H1 (cell line): Measurements from ENCODE around the gene SLC66A2. TPM values are rescaled to one million over a fixed set of nuclear protein-coding genes. Genes with fewer than 3 reads are reported as not detected.

Source experiments
- CTCF ChIA-PET: fragments of 300-600 bp; sonication (Branson Sonifier 250); formaldehyde crosslinking; loops from one replicate; lab custom pipeline; 2021; ENCODE audit not compliant: partially characterized antibody; lab: Charles Lee
- POLR2A ChIA-PET: fragments of 300-600 bp; sonication (Branson Sonifier 250); formaldehyde crosslinking; loops from one replicate; lab custom pipeline; 2021; ENCODE audit warnings: inconsistent platforms; ENCODE audit not compliant: partially characterized antibody; lab: Charles Lee
- DNase-seq, 2 experiments: peaks; one replicate each; pipeline versions ENCODE4 v3.0.0 to v3.0.0-alpha.2; 2010 to 2022; ENCODE audit warnings: low spot score in 2 of 2, low read depth in 1 of 2, mixed read lengths in 1 of 2
- FAIRE-seq: peaks from 2 replicates; lab custom pipeline; 2011; peaks lifted over from hg19 to GRCh38; lab: Jason Lieb, UNC
- H2AFZ ChIP-seq: 2 replicates; pipeline ENCODE4 v1.8.1; 2012; ENCODE audit warnings: low read length, inconsistent platforms
- H2AK5ac ChIP-seq: 2 replicates; pipeline ENCODE4 v1.6.1; 2013; ENCODE audit warnings: low read depth, low read length
- H2BK120ac ChIP-seq: replicated peaks from 2 replicates; pipeline ENCODE3; 2013; ENCODE audit warnings: low read depth, low read length, inconsistent platforms
- H2BK12ac ChIP-seq: 2 replicates; pipeline ENCODE4 v1.6.1; 2013; ENCODE audit warnings: low read depth, low read length
- H2BK15ac ChIP-seq: 2 replicates; pipeline ENCODE4 v1.6.1; 2013; ENCODE audit warnings: low read length
- H2BK20ac ChIP-seq: 2 replicates; pipeline ENCODE4 v1.6.1; 2013; ENCODE audit warnings: low read length
- H2BK5ac ChIP-seq: 2 replicates; pipeline ENCODE4 v1.6.1; 2013; ENCODE audit warnings: low read depth, low read length
- H3K14ac ChIP-seq: 2 replicates; pipeline ENCODE4 v1.6.1; 2013; ENCODE audit warnings: inconsistent platforms; ENCODE audit not compliant: insufficient read length
- H3K18ac ChIP-seq: 2 replicates; pipeline ENCODE4 v1.6.1; 2013; ENCODE audit warnings: low read length; ENCODE audit errors: extremely low read depth
- H3K23ac ChIP-seq: 2 replicates; pipeline ENCODE4 v1.6.1; 2013; ENCODE audit warnings: inconsistent platforms; ENCODE audit not compliant: insufficient read length
- H3K23me2 ChIP-seq: 2 replicates; pipeline ENCODE4 v1.6.1; 2013; ENCODE audit warnings: low read depth, low read length
- H3K27ac ChIP-seq: 2 replicates; pipeline ENCODE4 v1.6.1; 2011; ENCODE audit warnings: low read depth, low read length, inconsistent platforms
- H3K27me3 ChIP-seq, 4 experiments: replicated peaks in 1 of 4; 1 replicate in 1 of 4; 2 replicates in 3 of 4; pipeline versions ENCODE4 v1.6.1 to v1.8.1; 2011 to 2013; ENCODE audit warnings: low read length in 3 of 4, mild to moderate bottlenecking in 3 of 4, inconsistent platforms in 2 of 4, mixed read lengths in 2 of 4, moderate library complexity in 1 of 4; ENCODE audit not compliant: control insufficient read depth in 3 of 4, insufficient read depth in 3 of 4; ENCODE audit errors: extremely low read depth in 1 of 4
- H3K36me3 ChIP-seq, 4 experiments: 2 replicates each; pipeline versions ENCODE4 v1.6.1 to v1.8.1; 2011 to 2013; ENCODE audit warnings: mild to moderate bottlenecking in 4 of 4, low read length in 3 of 4, moderate library complexity in 2 of 4, control low read depth in 1 of 4, inconsistent platforms in 1 of 4; ENCODE audit not compliant: insufficient read depth in 4 of 4, control insufficient read depth in 2 of 4
- H3K4ac ChIP-seq: replicated peaks from 2 replicates; pipeline ENCODE3; 2013; ENCODE audit warnings: low read length, low read depth, mixed read lengths, inconsistent platforms; ENCODE audit not compliant: insufficient read length
- H3K4me1 ChIP-seq, 4 experiments: replicated peaks in 1 of 4; 1 replicate in 1 of 4; 2 replicates in 3 of 4; pipeline versions ENCODE4 v1.6.1 to v1.8.1; 2011 to 2013; ENCODE audit warnings: low read length in 3 of 4, inconsistent platforms in 2 of 4, mixed read lengths in 1 of 4; ENCODE audit not compliant: insufficient read depth in 4 of 4, control insufficient read depth in 3 of 4
- H3K4me2 ChIP-seq, 2 experiments: 2 replicates each; pipeline versions ENCODE4 v1.6.1 to v1.8.1; 2011 to 2013; ENCODE audit warnings: low read depth in 2 of 2, low read length in 2 of 2, control low read depth in 1 of 2, inconsistent platforms in 1 of 2, mild to moderate bottlenecking in 1 of 2; ENCODE audit not compliant: insufficient read depth in 1 of 2
- H3K4me3 ChIP-seq, 4 experiments: fragments of 200-600, 300-600 bp in 1 of 4; sonication (generic), shearing (Covaris generic), sonication (Bioruptor Twin) in 1 of 4; 2 replicates each; pipeline versions ENCODE4 v1.5.1 to v1.8.1; 2011 to 2016; ENCODE audit warnings: low read length in 4 of 4, low read depth in 3 of 4, control low read depth in 2 of 4, inconsistent platforms in 2 of 4, mild to moderate bottlenecking in 2 of 4, mixed read lengths in 1 of 4, moderate library complexity in 1 of 4; ENCODE audit not compliant: insufficient read depth in 2 of 4; ENCODE audit errors: extremely low read depth in 1 of 4
- H3K56ac ChIP-seq: replicated peaks from 2 replicates; pipeline ENCODE3; 2013; ENCODE audit warnings: low read depth, mild to moderate bottlenecking, mixed read lengths, low read length, inconsistent platforms; ENCODE audit not compliant: insufficient read length
- H3K79me1 ChIP-seq: 2 replicates; pipeline ENCODE4 v1.6.1; 2013; ENCODE audit warnings: low read depth, low read length, control low read depth
- H3K79me2 ChIP-seq, 2 experiments: 2 replicates each; pipeline versions ENCODE4 v1.6.1 to v1.8.1; 2012 to 2013; ENCODE audit warnings: low read length in 2 of 2, mild to moderate bottlenecking in 2 of 2, inconsistent platforms in 1 of 2; ENCODE audit not compliant: insufficient read depth in 2 of 2, control insufficient read depth in 1 of 2
- H3K9ac ChIP-seq, 4 experiments: replicated peaks in 1 of 4; 1 replicate in 1 of 4; 2 replicates in 3 of 4; pipeline versions ENCODE4 v1.6.1 to v1.8.1; 2011 to 2013; ENCODE audit warnings: low read depth in 3 of 4, low read length in 3 of 4, control low read depth in 2 of 4, mild to moderate bottlenecking in 2 of 4, moderate library complexity in 2 of 4, inconsistent platforms in 1 of 4; ENCODE audit errors: extremely low read depth in 1 of 4
- H3K9me3 ChIP-seq, 2 experiments: 2 replicates each; pipeline versions ENCODE4 v1.6.1 to v1.8.1; 2012 to 2013; ENCODE audit warnings: mild to moderate bottlenecking in 2 of 2, moderate library complexity in 2 of 2, control low read depth in 1 of 2, inconsistent platforms in 1 of 2, low read depth in 1 of 2, low read length in 1 of 2, mixed read lengths in 1 of 2; ENCODE audit not compliant: insufficient read depth in 2 of 2
- H4K20me1 ChIP-seq, 2 experiments: replicated peaks in 1 of 2; 2 replicates each; pipeline versions ENCODE3 to v1.8.1; 2011 to 2013; ENCODE audit warnings: inconsistent platforms in 2 of 2, low read length in 2 of 2, mild to moderate bottlenecking in 1 of 2; ENCODE audit not compliant: insufficient read depth in 2 of 2, control insufficient read depth in 1 of 2
- H4K5ac ChIP-seq: 2 replicates; pipeline ENCODE4 v1.6.1; 2013; ENCODE audit warnings: low read length, low read depth, mixed read lengths, inconsistent platforms; ENCODE audit not compliant: insufficient read length
- H4K8ac ChIP-seq: 2 replicates; pipeline ENCODE4 v1.8.0; 2013; ENCODE audit warnings: mild to moderate bottlenecking, moderate library complexity, low read length, inconsistent platforms; ENCODE audit not compliant: insufficient read depth; ENCODE audit errors: extremely low read depth
- H4K91ac ChIP-seq: replicated peaks from 2 replicates; pipeline ENCODE3; 2013; ENCODE audit warnings: low read length, mixed read lengths, inconsistent platforms; ENCODE audit not compliant: insufficient read length
- CEBPB ChIP-seq: IDR thresholded peaks from 2 replicates; pipeline ENCODE4 v1.6.1; 2012; ENCODE audit warnings: low read depth, low read length
- CTBP2 ChIP-seq: IDR thresholded peaks from 2 replicates; pipeline ENCODE4 v1.7.0; 2011; ENCODE audit warnings: borderline replicate concordance, mild to moderate bottlenecking, moderate library complexity, mixed read lengths, low read length; ENCODE audit not compliant: insufficient read depth, insufficient read length
- GABPA ChIP-seq: IDR thresholded peaks from 2 replicates; pipeline ENCODE4 v1.6.1; 2011; ENCODE audit warnings: mild to moderate bottlenecking, low read length, moderate library complexity, borderline replicate concordance; ENCODE audit not compliant: insufficient read depth
- GTF2F1 ChIP-seq: IDR thresholded peaks from 2 replicates; pipeline ENCODE4 v1.6.1; 2012; ENCODE audit warnings: low read depth, low read length, improper control_type of control experiment, borderline replicate concordance
- HDAC2 ChIP-seq, 2 experiments: fragments of 300-600 bp in 1 of 2; sonication (generic) in 1 of 2; IDR thresholded peaks; 2 replicates each; pipeline ENCODE4 v1.6.1; 2011 to 2012; ENCODE audit warnings: low read depth in 2 of 2, low read length in 2 of 2, mild to moderate bottlenecking in 2 of 2, moderate library complexity in 2 of 2, borderline replicate concordance in 1 of 2, inconsistent platforms in 1 of 2
- KDM5A ChIP-seq: fragments of 200-600 bp; IDR thresholded peaks from 2 replicates; pipeline ENCODE4 v1.7.1; 2012; ENCODE audit warnings: mild to moderate bottlenecking, low read length, inconsistent platforms, mixed read lengths
- POLR2AphosphoS5 ChIP-seq: IDR thresholded peaks from 2 replicates; pipeline ENCODE4 v1.6.1; 2011; ENCODE audit warnings: low read depth, low read length
- RBBP5 ChIP-seq: IDR thresholded peaks from 2 replicates; pipeline ENCODE4 v1.7.1; 2012; ENCODE audit warnings: low read depth, mild to moderate bottlenecking, inconsistent platforms, low read length, moderate library complexity, borderline replicate concordance
- SIRT6 ChIP-seq: IDR thresholded peaks from one replicate; pipeline ENCODE4 v1.7.1; 2012; ENCODE audit warnings: low read length, inconsistent platforms
- SIX5 ChIP-seq: IDR thresholded peaks from 2 replicates; pipeline ENCODE4 v1.6.1; 2011; ENCODE audit warnings: mild to moderate bottlenecking, low read depth, low read length
- SP2 ChIP-seq: IDR thresholded peaks from 2 replicates; pipeline ENCODE4 v1.6.1; 2012; ENCODE audit warnings: mild to moderate bottlenecking, low read length, inconsistent platforms
- SP4 ChIP-seq: IDR thresholded peaks from 2 replicates; pipeline ENCODE4 v1.6.1; 2012; ENCODE audit warnings: low read length, inconsistent platforms
- TCF12 ChIP-seq: IDR thresholded peaks from 2 replicates; pipeline ENCODE4 v1.6.1; 2011; ENCODE audit warnings: low read depth, mild to moderate bottlenecking, low read length
- whole genome bisulfite sequencing, 2 experiments: shearing (Covaris generic) in 1 of 2; methylation state at CpG; one replicate each; pipeline versions ENCODE4 v1.1.6 to v1.1.7; 2013 to 2015; ENCODE audit warnings: low lambda C conversion rate in 2 of 2, mixed read lengths in 2 of 2, inconsistent platforms in 1 of 2, low coverage in 1 of 2, missing lambda C conversion rate in 1 of 2; ENCODE audit not compliant: insufficient replicate concordance in 2 of 2, insufficient coverage in 1 of 2, insufficient read length in 1 of 2; ENCODE audit errors: extremely low coverage in 1 of 2, missing lambda C conversion rate in 1 of 2; 5-methylcytosine and 5-hydroxymethylcytosine counted together
- polyA plus RNA-seq, 7 experiments: library from polyadenylated mRNA; depleted of rRNA in 3 of 7; stranded (reverse) in 5 of 7; unstranded in 2 of 7; fragments of >200 nt in 5 of 7; fragments of 200-250 nt in 2 of 7; gene quantifications; 1 replicate in 5 of 7; 2 replicates in 1 of 7; 4 replicates in 1 of 7; pipeline versions ENCODE4 v1.2.1 to v1.2.3, GENCODE V29; 2011 to 2013; ENCODE audit warnings: missing spikeins in 2 of 7, mixed read lengths in 2 of 7
- total RNA-seq: library from RNA; stranded (reverse); fragmentation: NEBNext Ultra II Directional; extraction: Animal tissue kit (Norgen Biotek cat#: 25700); gene quantifications from 2 replicates; pipeline ENCODE4 v1.2.1, GENCODE V29; 2021
- TF ChIP-seq, protein P1 (sequence below): IDR thresholded peaks from 2 replicates; pipeline ENCODE4 v1.6.1; 2011; ENCODE audit warnings: low read length, improper control_type of control experiment

The SLC66A2 gene
- total and polyA plus RNA-seq, 2 of the 8 experiments (the other 6 are each of a cell fraction or from before 2014, with no cell fraction given) = 15.0 to 18.9 TPM

DNA sequence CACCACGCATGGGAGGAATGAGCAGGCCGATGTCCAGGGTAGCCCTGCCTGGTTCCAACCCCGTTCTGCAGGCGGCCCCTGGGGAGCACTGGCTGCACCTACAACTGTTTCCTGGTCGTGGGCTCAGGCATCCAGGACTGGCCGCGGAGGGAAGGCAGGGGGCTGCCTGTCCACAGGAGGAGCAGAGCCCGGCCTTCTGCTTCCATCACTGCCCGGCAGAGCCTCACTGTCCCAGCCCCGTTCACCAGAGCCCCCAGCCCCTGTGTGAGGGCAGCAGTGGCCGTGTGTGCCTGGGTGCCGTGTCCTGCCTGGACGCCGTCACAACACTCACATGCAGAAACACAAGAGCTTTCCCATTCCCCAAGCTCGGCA is 97.5 kb downstream of the SLC66A2 start:
- Histone ChIP-seq H2BK15ac (no peak overlapping the region), H3K4me1 (peaks cover 0 to 5% (median 3%) of the 10 kb centered on the region in 4 experiments; a peak in 3 of 7 replicates), H2BK5ac (no peak overlapping the region), H4K5ac (no peak overlapping the region), H2BK20ac (no peak overlapping the region), H3K4ac (no peak overlapping the region), H3K79me1 (no peaks in the 10 kb centered on the region), H3K79me2 (no peaks in the 10 kb centered on the region), H3K9me3 (no peaks in the 10 kb centered on the region), H3K36me3 (no peaks in the 10 kb centered on the region), H3K23me2 (0 out of 2 replicates have a peak, but pooled peaks cover 3% of the 10 kb centered on the region), H4K91ac (no peak overlapping the region), H3K27me3 (no peaks in the 10 kb centered on the region), H3K27ac (no peak overlapping the region), H3K23ac (no peak overlapping the region), H3K56ac (no peak overlapping the region), H3K18ac (no peak overlapping the region), H3K14ac (no peak overlapping the region), H3K4me2 (no peak overlapping the region), H2BK12ac (no peak overlapping the region), H2BK120ac (no peak overlapping the region), H4K8ac (no peak overlapping the region), H3K9ac (no peak overlapping the region), H2AK5ac (no peak overlapping the region), H3K4me3 (no peak overlapping the region), H2AFZ (no peak overlapping the region), H4K20me1 (peaks cover 2 to 3% of the 10 kb centered on the region in 2 experiments)
- WGBS, 2 experiments = 94% methylated on average over 15 of the region's 15 CpGs; no CpG with 5 or more reads in 1 of the 2 experiments
- DNase-seq (no peak), FAIRE-seq (no peak)
- ChIA-PET CTCF (interaction anchor here (1.2 to 1.5 kb wide), 2 partner anchors 16 to 60 kb away, joined by 3 read pairs; no protein-coding TSS in a partner anchor), POLR2A (no interaction called here)
- no peak for TF ChIP-seq SIRT6
- no peak for TF ChIP-seq SIX5
- TF ChIP-seq, protein P1, sequence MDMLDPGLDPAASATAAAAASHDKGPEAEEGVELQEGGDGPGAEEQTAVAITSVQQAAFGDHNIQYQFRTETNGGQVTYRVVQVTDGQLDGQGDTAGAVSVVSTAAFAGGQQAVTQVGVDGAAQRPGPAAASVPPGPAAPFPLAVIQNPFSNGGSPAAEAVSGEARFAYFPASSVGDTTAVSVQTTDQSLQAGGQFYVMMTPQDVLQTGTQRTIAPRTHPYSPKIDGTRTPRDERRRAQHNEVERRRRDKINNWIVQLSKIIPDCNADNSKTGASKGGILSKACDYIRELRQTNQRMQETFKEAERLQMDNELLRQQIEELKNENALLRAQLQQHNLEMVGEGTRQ = no peak
- TF ChIP-seq POLR2AphosphoS5 = no peak
- TF ChIP-seq CEBPB = no peak
- TF ChIP-seq GABPA = no peak
- TF ChIP-seq RBBP5 = no peak
- TF ChIP-seq SP4 = no peak
- no peak for TF ChIP-seq KDM5A
- TF ChIP-seq SP2 = no peak
- no peak for TF ChIP-seq CTBP2
- no peak for TF ChIP-seq HDAC2 (IDR thresholded peaks at IDR 0.05; ENCODE audit: borderline replicate concordance in 1 of 2, low read depth in 2 of 2, low read length in 2 of 2)
- no peak for TF ChIP-seq GTF2F1
- TF ChIP-seq TCF12 = no peak
